ENCODE results near the gene RNF13.
"Not testable (repeated sequence)": the region's sequence is repeated elsewhere in the genome, so short reads cannot be mapped to it uniquely, and the experiment has no call there.

RNF13 gene

DNA sequence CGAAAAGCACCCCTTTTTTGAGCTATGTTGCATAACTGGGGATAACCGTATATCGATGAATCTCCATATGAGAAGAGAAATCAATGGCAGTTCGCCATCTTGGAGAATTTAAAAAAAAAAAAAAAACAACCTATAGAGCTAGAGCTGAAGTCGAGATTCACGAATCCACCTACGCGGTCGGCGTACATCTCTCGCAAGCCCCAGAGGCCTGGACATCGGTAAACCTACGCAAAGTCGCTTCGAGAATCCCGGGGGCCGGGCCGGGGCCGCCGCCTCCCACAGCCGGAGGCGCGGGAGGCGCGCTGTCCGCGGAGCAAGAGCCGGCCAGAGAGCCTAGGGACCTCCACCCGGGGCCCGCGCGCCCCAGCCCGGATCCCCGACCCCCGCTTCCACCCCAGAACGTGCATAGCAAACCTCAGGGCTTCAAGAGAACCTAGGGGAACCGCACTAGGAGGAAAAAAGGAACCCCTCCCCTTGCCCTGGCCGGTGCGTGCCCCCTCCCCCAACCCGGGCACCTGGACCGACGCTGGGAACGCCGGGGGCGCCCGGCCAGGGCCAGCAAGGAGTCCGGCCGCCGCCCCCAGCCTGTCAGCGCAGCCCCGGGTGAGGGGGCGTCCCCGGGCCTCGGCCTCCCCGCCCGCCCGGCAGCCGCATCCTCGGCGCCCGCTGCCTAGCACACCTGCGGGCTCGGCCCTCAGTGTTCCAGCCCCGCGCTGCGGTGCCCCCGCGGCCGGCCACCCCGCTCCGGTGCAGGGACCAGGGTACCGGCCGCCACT lies 157.1 kb downstream of the RNF13 start:
- intact Hi-C loops (cut with DNase I; ENCODE audit: low total_unique reads), result loop anchor here (2.0 to 5.0 kb wide), 2 partner anchors 249 to 402 kb away; no protein-coding TSS in a partner anchor
- TF ChIP-seq CTCF (IDR thresholded peaks at IDR 0.05), result no peak
- DNase-seq, result peak; percentile 68 to 89

GRCh38 chr3:149970716-149971402 lies 157.8 kb downstream of the RNF13 start, which contains the start of gene PFN2:
PFN2 (minus strand) TSS chr3:149970895; CDS start chr3:149970856, 39 bp downstream.
- DNase-seq, result peak; percentile 59 to 85
- peak in 1 of 2 experiments; percentile 9 for TF ChIP-seq CTCF (IDR thresholded peaks at IDR 0.05)
- Histone ChIP-seq H3K36me3 (peaks cover 0 to 5% (median under 1%) of the 10 kb centered on the region in 3 donors), H3K27me3 (no peaks in the 10 kb centered on the region), H3K4me3 (peak within 1 kb of the TSS; percentile 93 to 94), H3K27ac (peak within 1 kb of the TSS; percentile 97), H3K4me1 (peaks cover 0 to 42% (median 12%) of the 10 kb centered on the region in 4 donors), H3K9me3 (no peaks in the 10 kb centered on the region)
- intact Hi-C loops (cut with DNase I; ENCODE audit: low total_unique reads), result loop anchor here (5.0 kb wide), 1 partner anchor 401 kb away; no protein-coding TSS in a partner anchor

More for the DNA sequence above, 157.1 kb downstream of the RNF13 start:
- Histone ChIP-seq H3K4me3 (peak overlapping the region; percentile 93 to 94), H3K27me3 (no peaks in the 10 kb centered on the region), H3K9me3 (no peaks in the 10 kb centered on the region), H3K4me1 (peaks cover 0 to 48% (median 18%) of the 10 kb centered on the region in 4 donors), H3K36me3 (peaks cover 0 to 10% (median 8%) of the 10 kb centered on the region in 3 donors), H3K27ac (peak overlapping the region; percentile 97)

DNA sequence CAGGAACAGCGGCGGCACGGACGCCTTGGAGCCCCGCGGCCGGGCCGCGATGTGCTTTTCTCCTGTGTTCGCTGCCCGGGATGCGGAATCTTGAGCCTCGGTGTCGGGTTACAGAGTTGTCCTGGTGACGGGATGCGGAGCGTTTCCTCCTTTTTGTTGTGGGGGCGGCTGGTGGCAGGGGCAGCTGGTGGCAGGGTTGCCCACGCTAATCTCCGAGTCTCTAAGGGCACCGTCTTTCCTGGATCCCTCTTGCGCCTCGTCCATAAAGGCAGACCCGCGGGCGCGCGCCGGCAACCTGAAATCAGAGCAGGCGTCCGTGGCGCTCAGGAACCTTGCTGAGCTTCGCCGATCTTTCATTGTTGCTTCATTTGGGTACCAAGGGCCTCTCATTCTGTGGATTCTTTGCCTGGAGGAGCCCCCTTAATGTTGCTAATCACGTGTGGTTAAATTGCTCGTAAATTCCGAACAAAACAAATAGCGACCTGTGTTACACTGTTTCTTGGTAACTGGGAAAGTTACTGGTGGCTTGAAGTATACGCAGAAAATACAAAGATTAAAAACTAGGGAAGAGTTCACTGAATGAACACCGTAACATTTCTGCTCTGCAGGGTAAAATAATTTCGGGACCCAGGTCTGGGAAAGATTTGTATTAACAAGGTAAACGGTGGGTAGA lies 158.5 kb downstream of the RNF13 start:
- Histone ChIP-seq H3K9me3 (no peaks in the 10 kb centered on the region), H3K27me3 (no peaks in the 10 kb centered on the region), H3K27ac (peak overlapping the region; percentile 97), H3K36me3 (no peaks in the 10 kb centered on the region), H3K4me1 (peaks cover 0 to 42% (median 8%) of the 10 kb centered on the region in 4 donors), H3K4me3 (peak overlapping the region; percentile 93 to 94)
- intact Hi-C loops (cut with DNase I; ENCODE audit: low total_unique reads), result loop anchor here (5.0 kb wide), 1 partner anchor 401 kb away; no protein-coding TSS in a partner anchor
- peak in 1 of 2 experiments; percentile 1 for TF ChIP-seq CTCF (IDR thresholded peaks at IDR 0.05)
- DNase-seq, result peak; percentile 61 to 83

GRCh38 chr3:149975919-149976318 lies 162.9 kb downstream of the RNF13 start:
- no peak overlapping the region for H3K4me3 ChIP-seq
- no peaks in the 10 kb centered on the region for H3K36me3 ChIP-seq
- H3K27ac ChIP-seq, result no peak overlapping the region
- intact Hi-C loops (cut with DNase I; ENCODE audit: low total_unique reads), result no loop called here
- no peaks in the 10 kb centered on the region for H3K9me3 ChIP-seq
- no peak for DNase-seq
- TF ChIP-seq CTCF (IDR thresholded peaks at IDR 0.05), result no peak
- peaks cover 0 to 39% (median 9%) of the 10 kb centered on the region in 4 donors for H3K4me1 ChIP-seq
- H3K27me3 ChIP-seq, result no peaks in the 10 kb centered on the region

GRCh38 chr3:149977386-149977785 lies 164.4 kb downstream of the RNF13 start:
- Histone ChIP-seq H3K27me3 (no peaks in the 10 kb centered on the region), H3K9me3 (no peaks in the 10 kb centered on the region), H3K4me3 (no peak overlapping the region), H3K27ac (peak overlapping the region; percentile 36 to 70), H3K4me1 (peaks cover 0 to 34% (median 9%) of the 10 kb centered on the region in 4 donors), H3K36me3 (no peaks in the 10 kb centered on the region)
- DNase-seq, result no peak
- TF ChIP-seq CTCF (IDR thresholded peaks at IDR 0.05), result no peak
- intact Hi-C loops (cut with DNase I; ENCODE audit: low total_unique reads), result no loop called here

GRCh38 chr3:149981979-149982378 lies 169.0 kb downstream of the RNF13 start:
- intact Hi-C loops (cut with DNase I; ENCODE audit: low total_unique reads); DNase-seq; H3K4me3 ChIP-seq: not testable (repeated sequence)

DNA sequence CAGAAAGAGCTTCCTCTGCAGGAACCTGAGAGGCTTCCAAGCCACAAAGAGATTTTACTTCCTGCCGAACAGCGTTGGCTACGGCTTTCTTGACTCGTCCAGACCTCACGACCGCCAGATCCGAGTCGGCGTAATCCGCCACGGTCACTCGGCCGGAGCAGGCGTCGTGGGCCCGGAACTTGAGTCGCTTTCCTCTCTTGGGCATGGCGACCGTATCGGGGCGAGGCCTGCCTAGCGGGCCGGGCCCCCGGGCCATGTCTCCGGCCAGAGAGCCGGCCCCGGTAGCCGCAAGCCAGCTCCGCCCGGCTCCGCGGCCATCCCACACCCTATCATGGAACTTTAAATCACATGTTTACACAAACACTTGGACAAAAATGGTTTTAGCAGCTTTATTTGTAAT lies 170.0 kb downstream of the RNF13 start:
- intact Hi-C loops (cut with DNase I; ENCODE audit: low total_unique reads), result not testable (repeated sequence)

More at GRCh38 chr3:149981979-149982378, 169.0 kb downstream of the RNF13 start:
- H3K9me3 ChIP-seq, H3K27me3 ChIP-seq, H3K36me3 ChIP-seq, H3K27ac ChIP-seq: not testable (repeated sequence)
- H3K4me1 ChIP-seq, result peaks cover 0 to 16% (median 6%) of the 10 kb centered on the region in 4 donors

More for the DNA sequence above, 170.0 kb downstream of the RNF13 start:
- H3K4me1 ChIP-seq, H3K27ac ChIP-seq, H3K27me3 ChIP-seq, DNase-seq, H3K9me3 ChIP-seq, H3K36me3 ChIP-seq, H3K4me3 ChIP-seq: not testable (repeated sequence)

Data from tibial artery (tissue), 4 donors.